Measurements from ENCODE around the gene PTK7.

GRCh38 chr6:43096451-43097097, 20.5 kb downstream of the PTK7 start:
- TF ChIP-seq CTCF (IDR thresholded peaks at IDR 0.05; ENCODE audit: control extremely low read depth in 1 of 3, insufficient read depth in 1 of 3, low read depth in 1 of 3, low read length in 3 of 3) (no peak), ASH2L (IDR thresholded peaks at IDR 0.05; ENCODE audit: low read length) (peak; percentile 12), EZH2 (IDR thresholded peaks at IDR 0.05; ENCODE audit: low read depth, low read length, severe bottlenecking) (no peak), POLR2A (IDR thresholded peaks at IDR 0.05; ENCODE audit: control extremely low read depth in 1 of 2, low read depth in 2 of 2, low read length in 2 of 2) (no peak), CHD1 (IDR thresholded peaks at IDR 0.05; ENCODE audit: low read depth, low read length) (no peak), KDM1A (IDR thresholded peaks at IDR 0.05; ENCODE audit: borderline replicate concordance, low read length) (no peak), SIN3A (conservative IDR thresholded peaks at IDR 0.05 in 1 of 2, IDR thresholded peaks at IDR 0.05 in 1 of 2; ENCODE audit: low read depth in 1 of 2, low read length in 2 of 2) (no peak), GABPA (IDR thresholded peaks at IDR 0.05; ENCODE audit: borderline replicate concordance, insufficient read depth, low read length) (no peak), JUND (IDR thresholded peaks at IDR 0.05; ENCODE audit: low read length) (no peak), TAF1 (IDR thresholded peaks at IDR 0.05; ENCODE audit: low read depth, low read length) (no peak)
